K562 (cell line): ENCODE results near the gene SMAD3. TPM values are rescaled to one million over a fixed set of nuclear protein-coding genes. Genes with fewer than 3 reads are reported as not detected.

Experiments used
- ATAC-seq: fragments of 200-7000 bp; cut with Tn5 transposase; 3 replicates; pipeline ENCODE4 v1.9.1; 2020; ENCODE audit warnings: moderate library complexity
- BruUV-seq: library from RNA; stranded (reverse); fragments of 400-500 nt; replicated peaks from 2 replicates; lab custom pipeline; 2021; lab: Mats Ljungman, UMichigan
- CTCF ChIA-PET: fragments of 300-600 bp; formaldehyde crosslinking; extraction: SDS; loops from one replicate; lab custom pipeline; 2021; ENCODE audit warnings: low intra/inter-chr PET ratio; lab: Yijun Ruan, JAX
- POLR2A ChIA-PET: fragments of 300-600, 350-650 bp; sonication (Branson Sonifier 250); formaldehyde crosslinking; extraction: SDS; loops from one replicate; lab custom pipeline; 2021; ENCODE audit warnings: antibody characterized with exemption, inconsistent platforms; lab: Yijun Ruan, JAX
- DNase-seq, 4 experiments: peaks; one replicate each; pipeline versions ENCODE4 v3.0.0 to v3.0.0-alpha.2; 2011 to 2018; ENCODE audit warnings: low spot score in 3 of 4, mixed read lengths in 3 of 4; ENCODE audit errors: extremely low read depth in 1 of 4
- FAIRE-seq: peaks from 2 replicates; lab custom pipeline; 2011; peaks lifted over from hg19 to GRCh38; lab: Jason Lieb, UNC
- H2AFZ ChIP-seq: 2 replicates; pipeline ENCODE4 v1.6.0; 2011; ENCODE audit warnings: low read depth, low read length, control low read depth, inconsistent platforms
- H3K27ac ChIP-seq: fragments of 200-600 bp; 3 replicates; pipeline ENCODE4 v1.8.0; 2011; ENCODE audit warnings: low read depth, mild to moderate bottlenecking, control low read depth, inconsistent platforms, low read length, moderate library complexity, mixed read lengths; ENCODE audit errors: extremely low read depth
- H3K27me3 ChIP-seq, 2 experiments: fragments of 300-600 bp in 1 of 2; 2 replicates in 1 of 2; 3 replicates in 1 of 2; pipeline versions ENCODE4 v1.6.0 to v1.8.0; 2011; ENCODE audit warnings: inconsistent platforms in 2 of 2, low read length in 2 of 2, mild to moderate bottlenecking in 1 of 2, mixed read lengths in 1 of 2, moderate library complexity in 1 of 2; ENCODE audit not compliant: control insufficient read depth in 2 of 2, insufficient read depth in 2 of 2
- H3K36me3 ChIP-seq: fragments of 300-600 bp; 3 replicates; pipeline ENCODE4 v1.8.0; 2011; ENCODE audit warnings: mild to moderate bottlenecking, low read length, inconsistent platforms; ENCODE audit not compliant: control insufficient read depth, insufficient read depth
- H3K4me1 ChIP-seq, 2 experiments: fragments of 200-600 bp in 1 of 2; replicated peaks in 1 of 2; 2 replicates in 1 of 2; 3 replicates in 1 of 2; pipeline versions ENCODE4 v1.5.1 to v1.8.0; 2011; ENCODE audit warnings: inconsistent platforms in 2 of 2, low read length in 2 of 2, mild to moderate bottlenecking in 1 of 2, mixed read lengths in 1 of 2, moderate library complexity in 1 of 2; ENCODE audit not compliant: control insufficient read depth in 2 of 2, insufficient read depth in 2 of 2
- H3K4me2 ChIP-seq: 2 replicates; pipeline ENCODE4 v1.6.1; 2011; ENCODE audit warnings: low read length, control low read depth, inconsistent platforms, mixed read lengths; ENCODE audit not compliant: insufficient read depth
- H3K4me3 ChIP-seq: fragments of 200-600 bp; sonication (generic), shearing (Covaris generic); 2 replicates; pipeline ENCODE4 v1.5.1; 2016; ENCODE audit warnings: control low read depth, inconsistent platforms
- H3K79me2 ChIP-seq: fragments of 200-600 bp; 3 replicates; pipeline ENCODE4 v1.8.0; 2011; ENCODE audit warnings: low read length, inconsistent platforms; ENCODE audit not compliant: control insufficient read depth, insufficient read depth
- H3K9ac ChIP-seq, 2 experiments: 2 replicates each; pipeline versions ENCODE4 v1.6.0 to v1.6.1; 2011; ENCODE audit warnings: low read depth in 2 of 2, low read length in 2 of 2, control low read depth in 1 of 2, inconsistent platforms in 1 of 2, mild to moderate bottlenecking in 1 of 2, mixed read lengths in 1 of 2; ENCODE audit not compliant: insufficient read depth in 1 of 2
- H3K9me1 ChIP-seq: one replicate; pipeline ENCODE4 v1.6.0; 2011; ENCODE audit warnings: inconsistent platforms, mild to moderate bottlenecking, low read length, moderate library complexity; ENCODE audit not compliant: control insufficient read depth, insufficient read depth
- H3K9me3 ChIP-seq: replicated peaks from 2 replicates; pipeline ENCODE4 v1.5.1; 2011; ENCODE audit warnings: low read depth, low read length, inconsistent platforms; ENCODE audit not compliant: control insufficient read depth, insufficient read depth
- H4K20me1 ChIP-seq: replicated peaks from 2 replicates; pipeline ENCODE4 v1.6.1; 2011; ENCODE audit warnings: low read length, inconsistent platforms, mixed read lengths; ENCODE audit not compliant: control insufficient read depth, insufficient read depth
- BRF1 ChIP-seq: IDR thresholded peaks from 3 replicates; pipeline ENCODE4 v1.6.1; 2011; ENCODE audit warnings: borderline replicate concordance, mild to moderate bottlenecking; ENCODE audit not compliant: insufficient read length; ENCODE audit errors: extremely low read depth
- FOXK1 ChIP-seq: sonication (generic); formaldehyde crosslinking; IDR thresholded peaks from 2 replicates; pipeline ENCODE4 v1.8.0; 2022; ENCODE audit warnings: missing genetic modification reagents, mild to moderate bottlenecking, borderline replicate concordance
- RFX7 ChIP-seq: fragments of 250-450 bp; sonication (Bioruptor Pico); IDR thresholded peaks from 2 replicates; pipeline ENCODE4 v1.5.1; 2021; ENCODE audit warnings: mild to moderate bottlenecking
- SAP30 ChIP-seq: fragments of 200-600 bp; sonication (generic); IDR thresholded peaks from 2 replicates; pipeline ENCODE4 v1.6.1; 2012; ENCODE audit warnings: borderline replicate concordance, low read depth, mild to moderate bottlenecking, moderate library complexity, low read length, control low read depth, inconsistent platforms; ENCODE audit not compliant: insufficient read depth, poor library complexity, severe bottlenecking
- SIN3A ChIP-seq, 2 experiments: fragments of 150-350 bp in 1 of 2; IDR thresholded peaks; 2 replicates each; pipeline ENCODE4 v1.6.1; 2011 to 2016; ENCODE audit warnings: borderline replicate concordance in 2 of 2, low read depth in 2 of 2, low read length in 2 of 2, mild to moderate bottlenecking in 2 of 2, moderate library complexity in 2 of 2; ENCODE audit not compliant: control insufficient read depth in 1 of 2
- SMC3 ChIP-seq: conservative IDR thresholded peaks from 2 replicates; pipeline ENCODE4 v1.6.1; 2011; ENCODE audit warnings: low read depth, low read length, improper control_type of control experiment; ENCODE audit not compliant: insufficient read depth
- TCF7 ChIP-seq: sonication (generic); IDR thresholded peaks from 2 replicates; pipeline ENCODE4 v1.6.1; 2016; ENCODE audit warnings: antibody characterized with exemption, borderline replicate concordance
- TRIM28 ChIP-seq: fragments of 450-650 bp; IDR thresholded peaks from 2 replicates; pipeline ENCODE4 v1.6.1; 2017
- ZBTB33 ChIP-seq: sonication (generic); formaldehyde crosslinking; IDR thresholded peaks from 2 replicates; pipeline ENCODE4 v1.8.1; 2023; ENCODE audit warnings: mild to moderate bottlenecking, missing genetic modification reagents
- ZNF217 ChIP-seq: sonication (generic); formaldehyde crosslinking; IDR thresholded peaks from 2 replicates; pipeline ENCODE4 v1.8.0; 2022; ENCODE audit warnings: mild to moderate bottlenecking, missing genetic modification reagents
- ZNF263 ChIP-seq: sonication (generic); formaldehyde crosslinking; IDR thresholded peaks from 2 replicates; pipeline ENCODE4 v1.8.0; 2022; ENCODE audit warnings: mild to moderate bottlenecking, missing genetic modification reagents, borderline replicate concordance
- WGBS: fragments of 100-300 bp; shearing (Covaris generic); methylation state at CpG from one replicate; pipeline ENCODE4 v1.1.6; 2016; ENCODE audit warnings: low coverage, mixed read lengths; ENCODE audit not compliant: insufficient coverage; ENCODE audit errors: missing lambda C conversion rate; 5-methylcytosine and 5-hydroxymethylcytosine counted together
- in situ Hi-C: fragments of 300-500 bp; cut with MboI; formaldehyde crosslinking; loops from 4 replicates; pipeline ENCODE4 v1.15.0; 2018; ENCODE audit warnings: inconsistent platforms, mixed read lengths
- intact Hi-C: fragments of 100-400 bp; cut with micrococcal nuclease; formaldehyde crosslinking; loops from 2 replicates; pipeline ENCODE4 v1.14.2; 2022
- polyA plus RNA-seq, 8 experiments: library from polyadenylated mRNA; depleted of rRNA in 4 of 8; stranded (reverse) in 5 of 8; unstranded in 3 of 8; fragments of >200 nt; fragmentation: Nextera tagmentation in 2 of 8; fragmentation: Illumina TruSeq in 1 of 8; extraction: Ambion mirVana in 2 of 8; extraction: Trizol in 1 of 8; gene quantifications; 2 replicates each; pipeline versions ENCODE4 v1.2.1 to v1.2.3, GENCODE V29; 2011 to 2014; ENCODE audit warnings: inconsistent platforms in 1 of 8, missing spikeins in 1 of 8
- total RNA-seq, 7 experiments: library from RNA; depleted of rRNA in 6 of 7; stranded (reverse); fragments of >200 nt in 6 of 7; fragmentation: Illumina TruSeq in 2 of 7; extraction: Trizol in 2 of 7; gene quantifications; 2 replicates each; pipeline versions ENCODE4 v1.2.1 to v1.2.3, GENCODE V29; 2011 to 2021; ENCODE audit warnings: low replicate concordance in 1 of 7
- TF ChIP-seq, protein P1 (sequence below): sonication (generic); IDR thresholded peaks from 2 replicates; pipeline ENCODE4 v1.6.1; 2016
- TF ChIP-seq, protein P2 (sequence below): IDR thresholded peaks from 3 replicates; pipeline ENCODE4 v1.6.1; 2011; ENCODE audit warnings: borderline replicate concordance, mild to moderate bottlenecking, moderate library complexity; ENCODE audit not compliant: insufficient read length; ENCODE audit errors: extremely low read depth

The SMAD3 gene
- total and polyA plus RNA-seq, 9 of the 15 experiments (the other 6 are each of a cell fraction or from before 2014, with no cell fraction given): 4.3 to 39.2 (median 11.1) TPM

GRCh38 chr15:67149773-67150022 is 84.3 kb downstream of the SMAD3 start:
- Histone ChIP-seq H2AFZ (no peak overlapping the region), H3K9ac (no peak overlapping the region), H3K79me2 (peaks cover 3% of the 10 kb centered on the region; the same call in 2 of the 3 replicates), H3K27ac (no peak overlapping the region; the same call in 2 of the 3 replicates), H3K9me3 (no peaks in the 10 kb centered on the region), H3K27me3 (no peaks in the 10 kb centered on the region), H3K9me1 (no peaks in the 10 kb centered on the region), H3K4me3 (no peak overlapping the region), H3K4me2 (0 out of 2 replicates have a peak overlapping the region, but pooled peaks have one; percentile 25), H3K4me1 (peaks cover 8 to 13% of the 10 kb centered on the region in 2 experiments), H4K20me1 (peaks cover 47% of the 10 kb centered on the region), H3K36me3 (no peaks in the 10 kb centered on the region; the same call in 2 of the 3 replicates)
- BruUV-seq: no TSS peak
- in situ Hi-C loops (no loop called here), intact Hi-C loops (no loop called here)
- POLR2A ChIA-PET: interaction anchor here (0.8 to 1.5 kb wide), 3 partner anchors 11 to 104 kb away, joined by 3 read pairs; no protein-coding TSS in a partner anchor
- FAIRE-seq (no peak), ATAC-seq (no peak), DNase-seq (no peak)
- CTCF ChIA-PET: no interaction called here
- WGBS: 50% methylated on average over 1 of the region's 1 CpG
- TF ChIP-seq FOXK1 (CRISPR knock-in tag) (no peak), TRIM28 (no peak), ZNF263 (CRISPR knock-in tag) (no peak), SAP30 (no peak), RFX7 (CRISPR knock-in tag) (no peak), TCF7 (no peak), ZBTB33 (no peak), SMC3 (no peak), SIN3A (IDR thresholded peaks at IDR 0.05; ENCODE audit: borderline replicate concordance in 2 of 2, control insufficient read depth in 1 of 2, low read depth in 2 of 2, low read length in 2 of 2) (no peak), ZNF217 (CRISPR knock-in tag) (no peak), BRF1 (no peak)
- TF ChIP-seq, protein P1, sequence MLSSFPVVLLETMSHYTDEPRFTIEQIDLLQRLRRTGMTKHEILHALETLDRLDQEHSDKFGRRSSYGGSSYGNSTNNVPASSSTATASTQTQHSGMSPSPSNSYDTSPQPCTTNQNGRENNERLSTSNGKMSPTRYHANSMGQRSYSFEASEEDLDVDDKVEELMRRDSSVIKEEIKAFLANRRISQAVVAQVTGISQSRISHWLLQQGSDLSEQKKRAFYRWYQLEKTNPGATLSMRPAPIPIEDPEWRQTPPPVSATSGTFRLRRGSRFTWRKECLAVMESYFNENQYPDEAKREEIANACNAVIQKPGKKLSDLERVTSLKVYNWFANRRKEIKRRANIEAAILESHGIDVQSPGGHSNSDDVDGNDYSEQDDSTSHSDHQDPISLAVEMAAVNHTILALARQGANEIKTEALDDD: no peak
- TF ChIP-seq, protein P2, sequence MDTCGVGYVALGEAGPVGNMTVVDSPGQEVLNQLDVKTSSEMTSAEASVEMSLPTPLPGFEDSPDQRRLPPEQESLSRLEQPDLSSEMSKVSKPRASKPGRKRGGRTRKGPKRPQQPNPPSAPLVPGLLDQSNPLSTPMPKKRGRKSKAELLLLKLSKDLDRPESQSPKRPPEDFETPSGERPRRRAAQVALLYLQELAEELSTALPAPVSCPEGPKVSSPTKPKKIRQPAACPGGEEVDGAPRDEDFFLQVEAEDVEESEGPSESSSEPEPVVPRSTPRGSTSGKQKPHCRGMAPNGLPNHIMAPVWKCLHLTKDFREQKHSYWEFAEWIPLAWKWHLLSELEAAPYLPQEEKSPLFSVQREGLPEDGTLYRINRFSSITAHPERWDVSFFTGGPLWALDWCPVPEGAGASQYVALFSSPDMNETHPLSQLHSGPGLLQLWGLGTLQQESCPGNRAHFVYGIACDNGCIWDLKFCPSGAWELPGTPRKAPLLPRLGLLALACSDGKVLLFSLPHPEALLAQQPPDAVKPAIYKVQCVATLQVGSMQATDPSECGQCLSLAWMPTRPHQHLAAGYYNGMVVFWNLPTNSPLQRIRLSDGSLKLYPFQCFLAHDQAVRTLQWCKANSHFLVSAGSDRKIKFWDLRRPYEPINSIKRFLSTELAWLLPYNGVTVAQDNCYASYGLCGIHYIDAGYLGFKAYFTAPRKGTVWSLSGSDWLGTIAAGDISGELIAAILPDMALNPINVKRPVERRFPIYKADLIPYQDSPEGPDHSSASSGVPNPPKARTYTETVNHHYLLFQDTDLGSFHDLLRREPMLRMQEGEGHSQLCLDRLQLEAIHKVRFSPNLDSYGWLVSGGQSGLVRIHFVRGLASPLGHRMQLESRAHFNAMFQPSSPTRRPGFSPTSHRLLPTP: no peak
